ENCODE results near the gene FMNL2.

The FMNL2 gene

DNA sequence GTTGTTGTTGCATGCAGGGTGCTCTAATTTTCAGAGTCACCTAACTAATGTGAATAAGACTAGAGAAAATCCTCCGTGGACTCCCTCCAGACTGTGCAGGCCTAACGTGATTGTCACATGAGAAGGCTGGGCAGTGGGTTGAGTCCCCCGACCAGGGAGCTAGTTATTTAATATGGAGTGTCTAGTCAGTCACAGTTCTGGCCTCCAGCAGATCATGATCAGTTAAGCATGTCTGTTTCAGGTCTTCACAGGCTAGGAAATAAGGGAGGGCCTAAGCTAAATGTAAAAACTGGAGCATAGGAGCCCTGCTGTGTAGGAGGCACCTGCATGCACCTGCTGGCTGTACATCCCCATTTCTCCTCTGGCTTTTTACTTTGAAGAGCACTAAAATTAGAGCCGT, 295.5 kb downstream of the FMNL2 start:
- in situ Hi-C loops (cut with MboI; ENCODE audit: low sequenced_read_pairs): loop anchor here (10.0 kb wide), 1 partner anchor 596 kb away; no protein-coding TSS in a partner anchor

DNA sequence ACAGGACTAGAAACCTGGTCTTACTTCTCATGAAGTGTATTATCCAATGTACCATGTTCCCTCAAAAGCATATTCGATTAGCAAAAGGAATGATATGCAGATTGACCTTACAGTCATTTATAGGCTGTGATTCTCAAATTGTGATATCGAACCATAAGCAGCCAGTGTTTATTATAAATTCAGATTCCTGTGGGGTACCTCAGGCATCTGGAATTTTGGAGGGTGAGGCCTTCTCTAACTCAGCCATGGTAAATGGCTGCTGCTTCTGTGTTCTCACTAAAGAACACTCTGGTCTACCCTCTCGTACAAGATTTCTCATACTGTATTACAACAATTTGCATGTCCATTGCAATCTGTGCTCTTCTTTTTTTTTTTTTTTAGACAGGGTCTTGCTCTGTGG, 297.8 kb downstream of the FMNL2 start:
- in situ Hi-C loops (cut with MboI; ENCODE audit: low sequenced_read_pairs): loop anchor here (10.0 kb wide), 1 partner anchor 598 kb away; no protein-coding TSS in a partner anchor

DNA sequence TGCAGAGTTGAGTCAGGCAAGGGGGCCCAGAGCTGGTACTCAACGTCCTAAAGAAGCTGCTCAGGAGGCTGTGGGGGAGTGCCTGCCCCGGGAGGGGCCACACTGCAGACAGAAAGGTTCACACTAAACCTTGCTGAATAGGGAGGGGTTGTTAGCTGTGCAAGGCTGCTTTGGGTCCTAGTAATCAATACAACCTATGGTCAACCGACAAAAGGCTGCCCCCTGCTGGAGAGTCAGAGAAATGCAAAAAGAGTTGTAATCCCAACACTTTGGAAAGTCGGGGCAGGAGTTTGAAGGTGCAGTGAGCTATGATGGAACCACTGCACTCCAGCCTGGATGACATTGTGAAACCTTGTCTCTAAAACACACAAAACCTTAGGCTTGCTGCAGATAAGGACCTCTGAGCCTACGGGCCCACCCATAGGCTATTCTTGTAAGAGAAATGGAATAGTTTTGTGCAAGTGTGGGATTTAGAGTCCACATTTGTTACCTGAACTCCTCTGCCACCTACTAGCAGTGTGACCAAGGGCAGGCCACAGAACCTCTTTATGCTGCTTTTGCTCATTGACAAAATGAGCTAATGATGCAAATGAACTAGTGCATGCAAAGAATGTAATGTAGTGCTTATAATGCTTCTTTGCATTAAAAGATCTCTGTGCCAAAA, 300.8 kb downstream of the FMNL2 start:
- in situ Hi-C loops (cut with MboI; ENCODE audit: low sequenced_read_pairs): loop anchor here (10.0 kb wide), 1 partner anchor 601 kb away; no protein-coding TSS in a partner anchor

DNA sequence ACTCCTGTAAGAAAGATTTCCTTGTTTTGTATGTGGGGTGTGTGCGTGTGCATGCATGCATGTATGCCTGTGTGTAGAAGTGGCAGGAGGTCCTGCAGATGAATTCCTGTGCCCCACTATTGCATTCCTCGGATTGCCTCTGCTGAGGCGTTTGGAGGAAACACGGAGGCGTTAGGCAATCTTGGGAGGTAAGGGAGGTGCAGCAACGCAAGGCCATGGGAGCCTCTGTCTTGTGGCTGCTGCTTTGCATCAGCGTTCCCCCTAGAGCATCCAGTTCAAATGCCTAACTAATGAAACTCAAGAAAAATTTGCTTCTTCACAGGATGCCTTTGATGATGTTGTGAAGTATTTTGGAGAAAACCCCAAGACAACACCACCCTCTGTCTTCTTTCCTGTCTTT, 302.3 kb downstream of the FMNL2 start:
- in situ Hi-C loops (cut with MboI; ENCODE audit: low sequenced_read_pairs): loop anchor here (10.0 kb wide), 1 partner anchor 602 kb away; no protein-coding TSS in a partner anchor

DNA sequence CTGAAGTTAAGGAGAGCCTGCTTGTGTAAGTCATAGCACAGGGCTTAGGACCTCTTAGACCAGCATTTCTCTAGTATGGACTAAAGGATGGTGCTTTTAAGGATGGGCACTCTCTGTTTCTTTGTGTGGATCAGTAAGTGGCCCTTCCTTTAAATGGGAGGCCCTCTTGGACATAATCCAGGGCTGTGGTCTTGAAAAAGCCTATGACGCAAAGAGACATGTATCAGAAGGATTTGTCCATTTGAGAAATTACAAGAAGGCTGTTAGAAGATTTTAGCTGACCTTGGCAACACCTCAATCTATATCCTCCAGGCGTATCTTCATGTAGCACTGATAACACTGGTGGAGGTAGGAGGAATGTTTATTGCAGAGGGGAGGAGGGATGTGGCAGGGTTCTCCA, 303.1 kb downstream of the FMNL2 start:
- in situ Hi-C loops (cut with MboI; ENCODE audit: low sequenced_read_pairs): loop anchor here (10.0 kb wide), 1 partner anchor 603 kb away; no protein-coding TSS in a partner anchor

DNA sequence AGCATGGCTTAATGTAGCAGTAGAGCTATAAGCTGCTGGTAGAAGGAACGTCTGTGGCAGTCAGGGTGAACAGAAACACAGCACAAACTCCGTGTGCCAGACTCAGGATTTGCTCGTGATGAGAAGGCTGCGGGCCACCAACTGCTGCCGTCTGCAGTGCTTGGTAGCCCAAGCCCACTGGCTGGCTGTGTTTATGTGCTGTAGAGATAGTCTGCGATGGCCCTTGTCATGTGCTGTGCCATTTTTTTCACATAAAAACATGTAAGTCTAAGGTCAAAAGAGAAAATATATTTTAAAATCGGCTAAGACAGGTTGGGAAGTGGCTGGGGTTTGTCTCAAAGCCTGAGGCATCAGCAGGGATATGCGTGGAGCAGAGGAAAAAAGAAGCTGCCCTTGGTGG, 303.6 kb downstream of the FMNL2 start:
- in situ Hi-C loops (cut with MboI; ENCODE audit: low sequenced_read_pairs): loop anchor here (10.0 kb wide), 1 partner anchor 604 kb away; no protein-coding TSS in a partner anchor

DNA sequence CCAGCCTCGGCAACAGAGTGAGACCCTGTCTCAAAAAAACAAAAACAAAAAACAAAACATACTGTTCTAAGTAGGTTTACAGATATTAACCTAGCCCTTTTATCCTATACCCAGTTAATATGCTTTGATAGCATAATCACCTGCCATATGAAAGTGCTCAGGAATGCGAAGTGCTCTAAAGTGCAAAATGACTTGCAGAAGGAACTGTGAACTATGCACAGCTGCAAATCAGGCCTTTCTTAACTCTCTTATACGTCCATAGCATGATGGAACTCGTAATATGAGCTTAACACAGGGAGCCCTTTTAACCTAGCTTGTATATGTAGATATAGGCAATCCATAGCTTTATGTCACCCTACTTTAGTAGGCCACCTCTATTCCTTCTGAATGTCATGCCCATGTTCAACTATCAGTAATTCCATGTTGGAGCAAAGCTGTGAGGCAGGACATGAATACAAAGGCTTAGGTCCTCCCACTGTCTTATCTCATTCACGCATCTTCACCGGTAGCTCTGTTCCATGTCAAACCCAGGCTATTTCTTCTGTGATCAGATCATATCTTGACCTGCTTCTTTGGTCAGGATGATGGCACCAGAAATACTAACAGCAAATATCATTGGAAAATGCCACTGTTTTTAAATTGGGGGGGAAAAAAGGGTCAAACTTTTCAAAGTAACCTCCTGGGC, 309.4 kb downstream of the FMNL2 start:
- in situ Hi-C loops (cut with MboI; ENCODE audit: low sequenced_read_pairs): no loop called here

DNA sequence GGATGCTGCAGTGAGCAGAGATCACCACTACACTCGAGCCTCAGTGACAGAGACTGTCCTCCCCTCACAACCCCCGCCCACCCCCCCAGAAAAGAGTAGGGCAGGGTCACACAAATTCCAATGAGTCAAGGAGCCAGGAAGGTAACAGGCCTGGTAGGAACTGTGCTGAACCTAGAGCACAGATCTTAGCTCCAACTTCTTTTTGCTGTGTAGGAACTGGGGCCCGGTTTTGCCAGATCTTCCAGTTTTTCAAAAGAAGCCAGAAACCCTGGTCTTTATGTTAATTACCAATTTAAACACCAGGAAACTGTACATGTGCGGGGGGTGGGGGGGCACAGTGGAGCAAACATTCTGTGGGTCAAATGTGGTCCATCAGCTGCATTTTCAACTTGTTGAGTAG, 311.3 kb downstream of the FMNL2 start:
- in situ Hi-C loops (cut with MboI; ENCODE audit: low sequenced_read_pairs): no loop called here

DNA sequence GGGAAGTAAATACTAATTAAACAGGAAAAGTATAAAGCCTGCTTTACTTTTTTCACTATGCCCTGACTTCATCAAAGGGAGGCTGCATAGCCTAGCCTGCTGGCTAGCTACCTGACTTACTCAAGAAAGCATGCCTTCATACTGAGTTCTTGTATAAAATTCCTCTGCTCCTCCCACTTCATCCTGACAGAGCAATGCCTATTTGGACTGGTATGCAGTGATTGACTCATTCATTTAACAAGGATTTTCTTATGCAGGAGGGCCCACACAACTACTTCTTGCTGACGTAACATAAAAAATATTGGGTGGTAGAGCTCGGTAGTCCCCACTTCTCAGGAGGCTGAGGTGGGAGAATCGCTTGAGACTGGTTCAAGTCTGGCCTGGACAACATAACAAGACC, 311.8 kb downstream of the FMNL2 start:
- in situ Hi-C loops (cut with MboI; ENCODE audit: low sequenced_read_pairs): no loop called here

DNA sequence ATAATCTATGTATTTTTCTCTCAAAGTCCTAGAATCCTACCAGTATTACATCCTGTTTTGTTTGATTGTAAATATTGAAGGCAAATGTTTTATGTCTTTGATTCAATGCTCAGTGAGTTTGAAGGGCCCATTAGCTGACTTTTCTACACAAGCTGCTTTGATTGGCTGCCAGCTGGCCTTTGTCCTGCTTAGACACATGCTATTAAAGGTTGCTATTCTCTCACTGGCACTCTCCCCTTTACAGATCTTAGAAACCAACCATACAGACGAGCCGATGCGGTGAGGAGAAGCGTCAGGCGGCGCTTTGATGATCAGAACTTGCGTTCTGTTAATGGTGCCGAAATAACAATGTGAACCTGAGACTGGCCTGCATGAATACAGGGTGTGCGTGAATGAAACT, 312.6 kb downstream of the FMNL2 start:
- in situ Hi-C loops (cut with MboI; ENCODE audit: low sequenced_read_pairs): no loop called here

DNA sequence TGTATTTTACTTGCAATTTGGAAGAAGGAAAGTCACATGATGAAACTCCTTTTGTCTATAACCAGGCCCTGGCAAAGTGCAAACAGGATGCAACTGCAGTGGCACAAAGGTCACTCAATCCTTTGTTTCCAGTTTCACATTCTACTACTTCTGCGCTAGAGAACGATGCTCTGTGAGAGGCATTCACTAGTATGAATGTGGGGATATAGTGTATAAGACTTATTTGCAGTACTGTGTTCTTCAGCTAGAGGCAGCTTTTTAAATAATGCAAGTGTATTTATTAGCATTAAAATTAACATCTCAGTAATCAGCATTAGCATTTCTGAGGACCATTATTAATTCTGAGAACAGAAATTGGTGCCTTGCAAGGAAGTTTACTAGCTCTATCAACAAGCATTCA, 313.4 kb downstream of the FMNL2 start:
- in situ Hi-C loops (cut with MboI; ENCODE audit: low sequenced_read_pairs): no loop called here

DNA sequence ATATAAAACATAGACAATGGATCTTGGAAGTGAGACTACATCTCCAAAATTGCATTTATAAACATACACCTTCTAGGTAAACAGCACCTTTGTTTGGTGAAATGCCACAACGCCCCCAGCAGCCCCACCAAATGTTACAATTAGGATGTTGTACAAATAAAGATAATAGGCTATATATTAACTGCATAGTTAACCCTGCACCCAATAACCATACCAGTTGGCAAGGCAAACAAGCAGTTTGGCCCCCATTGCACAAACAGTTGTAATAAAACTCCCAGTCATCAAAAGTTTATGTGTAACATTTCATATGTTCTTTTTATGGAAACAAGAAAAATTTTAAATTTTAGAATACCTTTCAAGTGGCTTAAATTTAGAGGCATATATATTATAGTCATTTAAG, 315.0 kb downstream of the FMNL2 start:
- in situ Hi-C loops (cut with MboI; ENCODE audit: low sequenced_read_pairs): no loop called here

DNA sequence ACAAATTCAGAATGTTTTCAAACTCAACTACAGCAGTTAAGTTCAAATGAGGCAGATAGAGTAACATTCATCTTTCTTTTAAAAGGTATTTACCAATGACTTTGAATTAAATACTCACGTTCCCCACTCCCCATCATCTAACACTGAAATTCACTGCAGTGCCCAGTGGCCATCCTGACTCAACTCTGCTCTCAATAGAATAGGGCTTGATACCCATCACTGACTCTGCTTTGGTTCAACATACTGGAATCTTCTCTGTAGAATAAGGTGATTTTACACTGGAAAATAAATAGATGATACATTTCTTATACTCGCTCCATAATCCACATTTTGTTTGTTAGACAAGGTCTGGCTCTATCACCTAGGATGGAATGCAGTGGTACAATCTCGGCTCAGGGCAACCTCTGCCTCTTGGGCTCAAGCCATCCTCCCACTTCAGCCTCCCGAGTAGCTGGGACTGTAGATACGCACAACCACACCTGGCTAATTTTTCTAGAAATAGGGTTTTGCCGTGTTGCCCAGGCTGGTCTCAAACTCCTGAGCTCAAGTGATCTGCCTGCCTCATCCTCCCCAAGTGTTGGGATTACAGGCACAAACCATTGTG, 315.9 kb downstream of the FMNL2 start:
- in situ Hi-C loops (cut with MboI; ENCODE audit: low sequenced_read_pairs): no loop called here

DNA sequence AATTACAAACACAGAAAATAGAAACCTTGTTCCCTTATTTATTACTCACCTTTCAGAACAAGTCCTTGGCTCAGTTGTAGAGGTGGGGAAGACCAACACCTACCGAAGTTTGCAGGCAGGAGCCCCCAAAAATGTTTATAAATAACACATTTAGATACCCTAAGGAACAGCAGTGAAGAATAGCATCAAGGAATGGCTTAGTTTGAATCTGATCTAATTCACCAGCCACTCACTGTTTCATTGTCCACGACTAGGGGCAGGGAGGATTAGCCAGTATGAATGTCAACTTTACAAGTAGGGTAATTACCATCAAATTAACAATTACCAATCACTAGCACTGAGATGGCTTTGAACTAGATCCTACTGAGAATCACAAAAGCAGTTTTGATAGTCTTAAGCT, 316.9 kb downstream of the FMNL2 start:
- in situ Hi-C loops (cut with MboI; ENCODE audit: low sequenced_read_pairs): no loop called here

DNA sequence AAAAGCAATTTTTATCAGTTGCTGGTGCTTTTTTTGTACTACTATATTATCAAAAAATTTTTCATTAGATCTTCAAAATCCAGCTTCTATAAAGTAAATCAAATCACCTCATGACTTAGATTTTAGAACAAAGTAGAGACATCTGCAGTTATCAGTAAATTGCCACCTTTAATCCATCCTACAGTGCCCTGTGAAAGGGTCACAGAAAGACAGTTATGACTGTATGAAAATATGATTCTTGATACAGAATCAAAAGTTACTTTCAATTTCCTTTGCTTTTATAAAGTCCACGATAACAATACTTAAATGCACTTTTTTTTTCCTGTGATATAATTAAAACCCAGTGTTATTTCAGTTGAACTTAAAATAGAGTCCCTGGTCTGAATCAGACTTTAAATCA, 320.9 kb downstream of the FMNL2 start:
- in situ Hi-C loops (cut with MboI; ENCODE audit: low sequenced_read_pairs): no loop called here

DNA sequence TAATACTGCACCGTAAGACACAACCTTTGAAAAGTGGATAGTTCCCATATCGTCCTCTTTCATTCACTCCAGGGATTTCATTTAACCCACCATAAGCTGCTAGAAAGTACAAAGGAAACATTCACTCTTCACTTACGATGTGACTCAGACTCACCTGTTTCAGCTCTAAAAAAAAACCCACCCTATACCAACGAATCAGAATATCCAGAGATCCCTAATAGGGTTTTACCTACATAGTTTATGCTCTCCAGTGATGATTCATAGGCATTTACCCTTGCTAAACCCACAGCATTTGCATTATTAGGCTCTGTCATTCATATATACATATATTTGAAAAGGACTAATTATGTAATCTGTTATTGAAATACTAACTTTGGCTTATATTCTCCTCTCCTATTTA, 322.1 kb downstream of the FMNL2 start:
- in situ Hi-C loops (cut with MboI; ENCODE audit: low sequenced_read_pairs): no loop called here

DNA sequence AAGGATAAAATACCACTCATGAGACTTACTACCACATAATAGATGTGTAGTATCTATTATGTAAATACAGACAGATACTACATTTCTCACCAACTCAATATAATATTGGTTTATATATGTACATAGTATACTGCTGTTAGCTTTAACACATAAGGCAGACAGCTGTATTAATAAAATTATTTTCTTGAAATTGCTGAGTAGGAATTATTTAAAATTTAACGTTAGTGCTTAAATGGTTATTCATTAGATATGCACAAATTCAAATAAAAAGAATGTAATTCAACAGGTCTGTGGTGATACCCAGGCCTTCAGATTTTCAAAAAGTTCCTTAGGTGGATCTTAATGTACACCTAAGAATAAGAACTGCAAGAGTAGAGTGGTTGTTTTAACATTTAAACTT, 323.2 kb downstream of the FMNL2 start:
- in situ Hi-C loops (cut with MboI; ENCODE audit: low sequenced_read_pairs): no loop called here

DNA sequence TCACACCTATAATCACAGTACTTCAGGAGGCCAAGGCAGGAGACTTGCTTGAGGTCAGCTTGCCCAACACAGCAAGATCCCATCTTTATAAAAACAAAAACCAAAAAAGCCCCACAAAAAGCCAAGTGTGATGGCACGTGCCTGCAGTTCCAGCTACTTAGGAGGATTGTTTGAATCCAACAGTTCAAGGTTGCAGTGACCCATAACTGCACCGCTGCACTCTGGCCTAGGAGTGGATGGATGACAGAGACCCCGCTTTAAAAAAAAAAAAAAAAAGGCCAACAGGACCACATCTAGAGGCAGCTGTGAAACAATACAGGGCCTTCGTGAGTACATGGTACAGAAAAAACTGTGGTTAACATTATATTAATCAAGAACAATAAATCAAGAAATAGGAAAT, 326.1 kb downstream of the FMNL2 start:
- in situ Hi-C loops (cut with MboI; ENCODE audit: low sequenced_read_pairs): no loop called here

DNA sequence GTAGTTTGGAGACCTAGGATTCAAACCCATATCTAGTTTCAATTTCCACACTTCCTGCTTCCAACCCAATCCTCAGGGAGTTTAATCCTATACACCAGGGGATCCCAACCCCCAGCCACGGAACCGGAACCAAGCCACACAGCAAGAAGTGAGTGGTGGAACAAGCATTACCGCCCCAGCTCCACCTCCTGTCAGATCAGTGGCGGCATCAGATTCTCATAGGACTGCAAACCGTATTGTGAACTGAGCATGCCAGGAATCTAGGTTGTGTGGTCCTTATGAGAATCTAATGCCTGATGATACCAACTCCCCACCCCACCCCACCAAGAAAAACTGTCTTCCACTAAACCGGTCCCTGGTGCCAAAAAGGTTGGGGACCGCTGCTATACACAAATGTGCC, 329.8 kb downstream of the FMNL2 start:
- in situ Hi-C loops (cut with MboI; ENCODE audit: low sequenced_read_pairs): no loop called here

DNA sequence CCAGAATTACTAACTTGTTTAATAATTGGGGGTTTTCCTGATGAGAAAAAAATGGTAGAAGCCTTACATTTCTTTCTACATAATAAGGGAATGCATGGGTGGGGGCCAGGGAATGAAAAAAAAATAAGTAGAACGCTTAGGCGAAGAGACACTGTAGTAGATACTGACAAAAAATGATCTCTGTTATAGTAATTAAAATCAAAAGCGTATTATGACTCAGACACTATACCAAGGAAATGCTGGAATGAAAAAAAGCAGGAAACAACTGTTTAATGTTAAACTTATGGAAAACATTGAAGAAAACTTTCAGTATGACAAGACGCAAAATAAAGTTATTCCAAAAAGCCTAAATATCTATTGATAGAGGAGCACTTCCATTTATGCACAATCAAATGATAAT, 339.4 kb downstream of the FMNL2 start:
- in situ Hi-C loops (cut with MboI; ENCODE audit: low sequenced_read_pairs): no loop called here

DNA sequence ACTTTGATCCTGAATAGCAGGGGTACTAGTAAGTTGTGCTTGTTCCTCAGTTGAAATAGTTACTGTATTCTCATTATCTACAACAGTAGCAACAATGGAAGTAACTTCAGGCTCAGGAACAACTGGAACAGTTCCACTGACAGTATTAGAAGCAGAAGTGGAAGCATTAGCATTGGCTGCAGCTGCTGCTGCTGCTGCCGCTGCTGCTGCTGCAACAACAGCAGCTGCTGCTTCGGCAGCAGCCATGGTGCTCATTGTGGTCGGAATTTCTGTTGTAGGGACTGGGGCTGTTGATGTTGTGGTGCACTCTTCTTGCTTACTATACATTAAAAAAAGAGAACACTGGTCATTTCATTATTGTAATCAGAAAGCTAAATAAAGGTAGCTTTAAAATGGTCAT, 341.5 kb downstream of the FMNL2 start:
- in situ Hi-C loops (cut with MboI; ENCODE audit: low sequenced_read_pairs): no loop called here

DNA sequence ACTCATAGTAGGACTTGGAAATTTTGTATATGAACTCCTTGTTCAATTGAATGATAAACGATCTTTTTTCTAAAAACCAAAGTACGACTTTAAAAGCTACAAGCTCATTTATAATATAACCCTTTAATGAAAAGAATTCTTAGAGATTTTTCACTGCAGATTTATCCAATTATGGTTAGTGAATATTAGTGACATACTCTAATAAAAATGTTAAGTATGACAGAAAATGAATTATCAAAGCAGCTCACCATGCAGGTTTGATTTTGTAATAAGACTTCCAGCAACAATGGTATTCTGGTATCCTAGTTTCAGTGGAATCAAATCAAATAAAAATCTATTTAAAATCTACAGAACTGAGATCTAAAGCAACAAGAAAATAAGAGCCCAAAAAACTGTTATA, 343.8 kb downstream of the FMNL2 start:
- in situ Hi-C loops (cut with MboI; ENCODE audit: low sequenced_read_pairs): no loop called here

Measured in HL-60/S4 (cell line).